ENCODE results near the gene NEK4. TPM values are rescaled to one million over a fixed set of nuclear protein-coding genes. Genes with fewer than 3 reads are reported as not detected.

NEK4 gene
- total and polyA plus RNA-seq, 2 of the 13 experiments (the other 11 are each of a cell fraction or from before 2014, with no cell fraction given), result 16.5 to 38.0 TPM

GRCh38 chr3:52682016-52682415 is 88.7 kb downstream of the NEK4 start (continued):
- TF ChIP-seq FOXP1 (IDR thresholded peaks at IDR 0.05), result no peak
- TF ChIP-seq FOXP1 (CRISPR knock-in tag; IDR thresholded peaks at IDR 0.05), result peak; percentile 31; the same call in 1 of the 2 replicates
- TF ChIP-seq ZNF841 (CRISPR knock-in tag; IDR thresholded peaks at IDR 0.05; ENCODE audit: borderline replicate concordance), result no peak
- TF ChIP-seq, protein P1, sequence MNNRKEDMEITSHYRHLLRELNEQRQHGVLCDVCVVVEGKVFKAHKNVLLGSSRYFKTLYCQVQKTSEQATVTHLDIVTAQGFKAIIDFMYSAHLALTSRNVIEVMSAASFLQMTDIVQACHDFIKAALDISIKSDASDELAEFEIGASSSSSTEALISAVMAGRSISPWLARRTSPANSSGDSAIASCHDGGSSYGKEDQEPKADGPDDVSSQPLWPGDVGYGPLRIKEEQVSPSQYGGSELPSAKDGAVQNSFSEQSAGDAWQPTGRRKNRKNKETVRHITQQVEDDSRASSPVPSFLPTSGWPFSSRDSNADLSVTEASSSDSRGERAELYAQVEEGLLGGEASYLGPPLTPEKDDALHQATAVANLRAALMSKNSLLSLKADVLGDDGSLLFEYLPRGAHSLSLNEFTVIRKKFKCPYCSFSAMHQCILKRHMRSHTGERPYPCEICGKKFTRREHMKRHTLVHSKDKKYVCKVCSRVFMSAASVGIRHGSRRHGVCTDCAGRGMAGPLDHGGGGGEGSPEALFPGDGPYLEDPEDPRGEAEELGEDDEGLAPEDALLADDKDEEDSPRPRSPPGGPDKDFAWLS (CRISPR knock-in tag; IDR thresholded peaks at IDR 0.05; ENCODE audit: borderline replicate concordance), result no peak
- TF ChIP-seq ZNF331 (CRISPR knock-in tag; IDR thresholded peaks at IDR 0.05), result peak; percentile 73; the same call in 1 of the 2 replicates
- no peak; the same call in 1 of the 2 replicates for TF ChIP-seq RAD21 (CRISPR knock-in tag; IDR thresholded peaks at IDR 0.05)
- no peak for TF ChIP-seq ZNF326 (CRISPR knock-in tag; IDR thresholded peaks at IDR 0.05; ENCODE audit: borderline replicate concordance)
- no peak for TF ChIP-seq ZNF30 (CRISPR knock-in tag; IDR thresholded peaks at IDR 0.05)
- no peak for TF ChIP-seq ZNF557 (CRISPR knock-in tag; IDR thresholded peaks at IDR 0.05)
- no peak for TF ChIP-seq RORA (CRISPR knock-in tag; IDR thresholded peaks at IDR 0.05)
- TF ChIP-seq SP2 (CRISPR knock-in tag; IDR thresholded peaks at IDR 0.05), result no peak
- no peak for TF ChIP-seq ZBTB7A (CRISPR knock-in tag; IDR thresholded peaks at IDR 0.05)
- TF ChIP-seq, protein P2, sequence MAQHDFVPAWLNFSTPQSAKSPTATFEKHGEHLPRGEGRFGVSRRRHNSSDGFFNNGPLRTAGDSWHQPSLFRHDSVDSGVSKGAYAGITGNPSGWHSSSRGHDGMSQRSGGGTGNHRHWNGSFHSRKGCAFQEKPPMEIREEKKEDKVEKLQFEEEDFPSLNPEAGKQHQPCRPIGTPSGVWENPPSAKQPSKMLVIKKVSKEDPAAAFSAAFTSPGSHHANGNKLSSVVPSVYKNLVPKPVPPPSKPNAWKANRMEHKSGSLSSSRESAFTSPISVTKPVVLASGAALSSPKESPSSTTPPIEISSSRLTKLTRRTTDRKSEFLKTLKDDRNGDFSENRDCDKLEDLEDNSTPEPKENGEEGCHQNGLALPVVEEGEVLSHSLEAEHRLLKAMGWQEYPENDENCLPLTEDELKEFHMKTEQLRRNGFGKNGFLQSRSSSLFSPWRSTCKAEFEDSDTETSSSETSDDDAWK (CRISPR knock-in tag; IDR thresholded peaks at IDR 0.05), result no peak
- TF ChIP-seq ZBTB21 (CRISPR knock-in tag; IDR thresholded peaks at IDR 0.05), result no peak
- peak in 1 of 2 experiments; percentile 63; a peak in 1 of 4 replicates for TF ChIP-seq EP300 (IDR thresholded peaks at IDR 0.05; ENCODE audit: low read depth in 2 of 2, low read length in 2 of 2)
- TF ChIP-seq EP300 (CRISPR knock-in tag; IDR thresholded peaks at IDR 0.05; ENCODE audit: borderline replicate concordance), result no peak
- no peak for TF ChIP-seq TEAD2 (CRISPR knock-in tag; IDR thresholded peaks at IDR 0.05)
- TF ChIP-seq, protein P3, sequence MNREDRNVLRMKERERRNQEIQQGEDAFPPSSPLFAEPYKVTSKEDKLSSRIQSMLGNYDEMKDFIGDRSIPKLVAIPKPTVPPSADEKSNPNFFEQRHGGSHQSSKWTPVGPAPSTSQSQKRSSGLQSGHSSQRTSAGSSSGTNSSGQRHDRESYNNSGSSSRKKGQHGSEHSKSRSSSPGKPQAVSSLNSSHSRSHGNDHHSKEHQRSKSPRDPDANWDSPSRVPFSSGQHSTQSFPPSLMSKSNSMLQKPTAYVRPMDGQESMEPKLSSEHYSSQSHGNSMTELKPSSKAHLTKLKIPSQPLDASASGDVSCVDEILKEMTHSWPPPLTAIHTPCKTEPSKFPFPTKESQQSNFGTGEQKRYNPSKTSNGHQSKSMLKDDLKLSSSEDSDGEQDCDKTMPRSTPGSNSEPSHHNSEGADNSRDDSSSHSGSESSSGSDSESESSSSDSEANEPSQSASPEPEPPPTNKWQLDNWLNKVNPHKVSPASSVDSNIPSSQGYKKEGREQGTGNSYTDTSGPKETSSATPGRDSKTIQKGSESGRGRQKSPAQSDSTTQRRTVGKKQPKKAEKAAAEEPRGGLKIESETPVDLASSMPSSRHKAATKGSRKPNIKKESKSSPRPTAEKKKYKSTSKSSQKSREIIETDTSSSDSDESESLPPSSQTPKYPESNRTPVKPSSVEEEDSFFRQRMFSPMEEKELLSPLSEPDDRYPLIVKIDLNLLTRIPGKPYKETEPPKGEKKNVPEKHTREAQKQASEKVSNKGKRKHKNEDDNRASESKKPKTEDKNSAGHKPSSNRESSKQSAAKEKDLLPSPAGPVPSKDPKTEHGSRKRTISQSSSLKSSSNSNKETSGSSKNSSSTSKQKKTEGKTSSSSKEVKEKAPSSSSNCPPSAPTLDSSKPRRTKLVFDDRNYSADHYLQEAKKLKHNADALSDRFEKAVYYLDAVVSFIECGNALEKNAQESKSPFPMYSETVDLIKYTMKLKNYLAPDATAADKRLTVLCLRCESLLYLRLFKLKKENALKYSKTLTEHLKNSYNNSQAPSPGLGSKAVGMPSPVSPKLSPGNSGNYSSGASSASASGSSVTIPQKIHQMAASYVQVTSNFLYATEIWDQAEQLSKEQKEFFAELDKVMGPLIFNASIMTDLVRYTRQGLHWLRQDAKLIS (CRISPR knock-in tag; IDR thresholded peaks at IDR 0.05), result no peak
- TF ChIP-seq, protein P4, sequence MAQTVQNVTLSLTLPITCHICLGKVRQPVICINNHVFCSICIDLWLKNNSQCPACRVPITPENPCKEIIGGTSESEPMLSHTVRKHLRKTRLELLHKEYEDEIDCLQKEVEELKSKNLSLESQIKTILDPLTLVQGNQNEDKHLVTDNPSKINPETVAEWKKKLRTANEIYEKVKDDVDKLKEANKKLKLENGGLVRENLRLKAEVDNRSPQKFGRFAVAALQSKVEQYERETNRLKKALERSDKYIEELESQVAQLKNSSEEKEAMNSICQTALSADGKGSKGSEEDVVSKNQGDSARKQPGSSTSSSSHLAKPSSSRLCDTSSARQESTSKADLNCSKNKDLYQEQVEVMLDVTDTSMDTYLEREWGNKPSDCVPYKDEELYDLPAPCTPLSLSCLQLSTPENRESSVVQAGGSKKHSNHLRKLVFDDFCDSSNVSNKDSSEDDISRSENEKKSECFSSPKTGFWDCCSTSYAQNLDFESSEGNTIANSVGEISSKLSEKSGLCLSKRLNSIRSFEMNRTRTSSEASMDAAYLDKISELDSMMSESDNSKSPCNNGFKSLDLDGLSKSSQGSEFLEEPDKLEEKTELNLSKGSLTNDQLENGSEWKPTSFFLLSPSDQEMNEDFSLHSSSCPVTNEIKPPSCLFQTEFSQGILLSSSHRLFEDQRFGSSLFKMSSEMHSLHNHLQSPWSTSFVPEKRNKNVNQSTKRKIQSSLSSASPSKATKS (CRISPR knock-in tag; IDR thresholded peaks at IDR 0.05), result no peak
- no peak for TF ChIP-seq ZNF235 (CRISPR knock-in tag; IDR thresholded peaks at IDR 0.05; ENCODE audit: borderline replicate concordance)
- no peak for TF ChIP-seq RFX1 (IDR thresholded peaks at IDR 0.05)

Data from HepG2 (cell line).